Dermis blood vessel endothelial cell (primary cell): ENCODE data around the gene NANS. TPM values are rescaled to one million over a fixed set of nuclear protein-coding genes. Genes with fewer than 3 reads are reported as not detected.
"Not testable (repeated sequence)": the region's sequence is repeated elsewhere in the genome, so short reads cannot be mapped to it uniquely, and the experiment has no call there.

Experiments used
- DNase-seq: peaks from one replicate; pipeline ENCODE4 v3.0.0; 2010
- total RNA-seq: library from RNA; depleted of rRNA; stranded (reverse); fragments of >200 nt; gene quantifications from 2 replicates; pipeline ENCODE4 v1.2.3, GENCODE V29; 2014

The NANS gene
- total RNA-seq, 1 donor from 2014 or later = 139 TPM

- no peak for DNase-seq
These were observed 16.9 kb upstream of the NANS start for GRCh38 chr9:98039607-98040017.

- DNase-seq = no peak
These were observed 16.3 kb upstream of the NANS start for GRCh38 chr9:98040212-98040611.

GRCh38 chr9:98043915-98044314, 12.6 kb upstream of the NANS start:
- DNase-seq = no peak

- no peak for DNase-seq
These were observed 11.0 kb upstream of the NANS start for GRCh38 chr9:98045234-98046179.

- no peak for DNase-seq
These were observed 10.4 kb upstream of the NANS start for GRCh38 chr9:98046180-98046543.

GRCh38 chr9:98047002-98047401, 9.5 kb upstream of the NANS start:
- no peak for DNase-seq

- no peak for DNase-seq
These were observed 7.1 kb upstream of the NANS start for GRCh38 chr9:98049288-98050072.

GRCh38 chr9:98050351-98050750, 6.2 kb upstream of the NANS start:
- no peak for DNase-seq

GRCh38 chr9:98054376-98054951, 2.1 kb upstream of the NANS start:
- DNase-seq = no peak

- peak; percentile 42 for DNase-seq
These were observed 737 bp downstream of the NANS start for GRCh38 chr9:98057138-98057799.

GRCh38 chr9:98062161-98062560, 5.6 kb downstream of the NANS start:
- DNase-seq = no peak

GRCh38 chr9:98064623-98065392, 8.3 kb downstream of the NANS start:
- DNase-seq = no peak

GRCh38 chr9:98066235-98066634, 9.7 kb downstream of the NANS start:
- no peak for DNase-seq

GRCh38 chr9:98067184-98067583, 10.7 kb downstream of the NANS start:
- no peak for DNase-seq

GRCh38 chr9:98069551-98069950, 13.0 kb downstream of the NANS start:
- DNase-seq = no peak

- DNase-seq = no peak
These were observed 14.2 kb downstream of the NANS start for GRCh38 chr9:98070704-98071103.

GRCh38 chr9:98071737-98072136, 15.2 kb downstream of the NANS start:
- DNase-seq = no peak

GRCh38 chr9:98074115-98074990, 17.8 kb downstream of the NANS start:
- peak; percentile 79 for DNase-seq

GRCh38 chr9:98075332-98075805, 18.8 kb downstream of the NANS start:
- DNase-seq = peak; percentile 63

GRCh38 chr9:98076514-98076890, 20.0 kb downstream of the NANS start:
- not testable (repeated sequence) for DNase-seq

- no peak for DNase-seq
These were observed 22.4 kb downstream of the NANS start for GRCh38 chr9:98078895-98079294.
